ENCODE results near the gene SERPINE2.

SERPINE2 gene

GRCh38 chr2:224040753-224041152 is 1.7 kb upstream of the SERPINE2 start:
- TF ChIP-seq EZH2phosphoT487 (conservative IDR thresholded peaks at IDR 0.05; ENCODE audit: low read length) (no peak), CTCF (IDR thresholded peaks at IDR 0.05; ENCODE audit: insufficient read depth, low read length, poor library complexity, severe bottlenecking) (no peak)
- Histone ChIP-seq H3K9me2 (replicated peaks; ENCODE audit: insufficient read depth, low read length) (no peaks in the 10 kb centered on the region), H3K27ac (ENCODE audit: low read depth, low read length) (no peak overlapping the region), H3K4me3 (ENCODE audit: insufficient read depth, low read length, poor library complexity, severe bottlenecking) (no peak overlapping the region), H4K20me1 (ENCODE audit: low read depth, low read length) (no peaks in the 10 kb centered on the region), H3K27me3 (ENCODE audit: low read length) (no peaks in the 10 kb centered on the region), H3K9me3 (ENCODE audit: insufficient read depth, low read length) (no peaks in the 10 kb centered on the region), H2AFZ (ENCODE audit: low read depth, low read length, severe bottlenecking) (no peak overlapping the region), H3K36me3 (ENCODE audit: low read length) (no peaks in the 10 kb centered on the region), H3F3A (ENCODE audit: insufficient read depth) (no peaks in the 10 kb centered on the region), H3K4me2 (ENCODE audit: low read depth, low read length, poor library complexity, severe bottlenecking) (no peak overlapping the region), H3K79me2 (ENCODE audit: insufficient read depth, low read length) (no peaks in the 10 kb centered on the region), H3K9ac (ENCODE audit: low read length) (no peak overlapping the region)

- Histone ChIP-seq H4K20me1 (ENCODE audit: low read depth, low read length) (no peaks in the 10 kb centered on the region), H2AFZ (ENCODE audit: low read depth, low read length, severe bottlenecking) (no peak overlapping the region), H3K36me3 (ENCODE audit: low read length) (no peaks in the 10 kb centered on the region), H3K27ac (ENCODE audit: low read depth, low read length) (no peak overlapping the region), H3K4me2 (ENCODE audit: low read depth, low read length, poor library complexity, severe bottlenecking) (peak overlapping the region; percentile 37), H3K4me3 (ENCODE audit: insufficient read depth, low read length, poor library complexity, severe bottlenecking) (no peak overlapping the region), H3F3A (ENCODE audit: insufficient read depth) (no peaks in the 10 kb centered on the region), H3K9ac (ENCODE audit: low read length) (no peak overlapping the region), H3K27me3 (ENCODE audit: low read length) (no peaks in the 10 kb centered on the region), H3K9me2 (replicated peaks; ENCODE audit: insufficient read depth, low read length) (no peaks in the 10 kb centered on the region), H3K9me3 (ENCODE audit: insufficient read depth, low read length) (no peaks in the 10 kb centered on the region), H3K79me2 (ENCODE audit: insufficient read depth, low read length) (no peaks in the 10 kb centered on the region)
- TF ChIP-seq CTCF (IDR thresholded peaks at IDR 0.05; ENCODE audit: insufficient read depth, low read length, poor library complexity, severe bottlenecking) (no peak), EZH2phosphoT487 (conservative IDR thresholded peaks at IDR 0.05; ENCODE audit: low read length) (no peak)
These were observed 819 bp upstream of the SERPINE2 start for GRCh38 chr2:224039770-224040440.

- Histone ChIP-seq H3K27me3 (ENCODE audit: low read length) (no peaks in the 10 kb centered on the region), H3K4me2 (ENCODE audit: low read depth, low read length, poor library complexity, severe bottlenecking) (peak overlapping the region; percentile 37), H2AFZ (ENCODE audit: low read depth, low read length, severe bottlenecking) (no peak overlapping the region), H3K4me3 (ENCODE audit: insufficient read depth, low read length, poor library complexity, severe bottlenecking) (peak overlapping the region; percentile 27), H3F3A (ENCODE audit: insufficient read depth) (no peaks in the 10 kb centered on the region), H3K36me3 (ENCODE audit: low read length) (no peaks in the 10 kb centered on the region), H3K9ac (ENCODE audit: low read length) (no peak overlapping the region), H3K9me2 (replicated peaks; ENCODE audit: insufficient read depth, low read length) (no peaks in the 10 kb centered on the region), H3K27ac (ENCODE audit: low read depth, low read length) (no peak overlapping the region), H3K9me3 (ENCODE audit: insufficient read depth, low read length) (no peaks in the 10 kb centered on the region), H4K20me1 (ENCODE audit: low read depth, low read length) (no peaks in the 10 kb centered on the region), H3K79me2 (ENCODE audit: insufficient read depth, low read length) (no peaks in the 10 kb centered on the region)
- no peak for TF ChIP-seq EZH2phosphoT487 (conservative IDR thresholded peaks at IDR 0.05; ENCODE audit: low read length)
These were observed 331 bp downstream of the SERPINE2 start for GRCh38 chr2:224038830-224039079.

GRCh38 chr2:224038049-224038829 is 847 bp downstream of the SERPINE2 start:
- Histone ChIP-seq H3K4me3 (ENCODE audit: insufficient read depth, low read length, poor library complexity, severe bottlenecking) (peak overlapping the region; percentile 27), H3K27me3 (ENCODE audit: low read length) (no peaks in the 10 kb centered on the region), H3K9me3 (ENCODE audit: insufficient read depth, low read length) (no peaks in the 10 kb centered on the region), H3F3A (ENCODE audit: insufficient read depth) (no peaks in the 10 kb centered on the region), H4K20me1 (ENCODE audit: low read depth, low read length) (no peaks in the 10 kb centered on the region), H3K27ac (ENCODE audit: low read depth, low read length) (no peak overlapping the region), H3K9me2 (replicated peaks; ENCODE audit: insufficient read depth, low read length) (no peaks in the 10 kb centered on the region), H2AFZ (ENCODE audit: low read depth, low read length, severe bottlenecking) (no peak overlapping the region), H3K36me3 (ENCODE audit: low read length) (no peaks in the 10 kb centered on the region), H3K9ac (ENCODE audit: low read length) (no peak overlapping the region), H3K79me2 (ENCODE audit: insufficient read depth, low read length) (no peaks in the 10 kb centered on the region), H3K4me2 (ENCODE audit: low read depth, low read length, poor library complexity, severe bottlenecking) (peak overlapping the region; percentile 37)
- TF ChIP-seq EZH2phosphoT487 (conservative IDR thresholded peaks at IDR 0.05; ENCODE audit: low read length) (no peak), CTCF (IDR thresholded peaks at IDR 0.05; ENCODE audit: insufficient read depth, low read length, poor library complexity, severe bottlenecking) (no peak)

All from SU-DHL-6 (cell line).